Stimulated activated memory B cell treated with anti-CD40 and anti-IgM and Interleukin-4, amounts not matched to agents 10 μg/mL and 1 μg/mL and 100 μg/mL, for 72 hours (primary cell): ENCODE results near the gene ENKD1.

Experiments
- ATAC-seq: fragments of 150-1000 bp; cut with Tn5 transposase; 2 replicates; pipeline ENCODE4 v1.10.0; 2021
- H3K27ac Mint-ChIP-seq: one replicate; pipeline ENCODE4 v1.8.0; 2022; ENCODE audit warnings: mild to moderate bottlenecking, mixed read lengths
- H3K27me3 Mint-ChIP-seq: one replicate; pipeline ENCODE4 v1.8.0; 2022; ENCODE audit warnings: mixed read lengths
- H3K36me3 Mint-ChIP-seq: one replicate; pipeline ENCODE4 v1.8.0; 2022; ENCODE audit warnings: mixed read lengths
- H3K4me1 Mint-ChIP-seq: one replicate; pipeline ENCODE4 v1.8.0; 2022; ENCODE audit warnings: mixed read lengths
- H3K4me3 Mint-ChIP-seq: one replicate; pipeline ENCODE4 v1.8.0; 2022; ENCODE audit warnings: mild to moderate bottlenecking, moderate library complexity, mixed read lengths
- H3K9me3 Mint-ChIP-seq: one replicate; pipeline ENCODE4 v1.8.0; 2022; ENCODE audit warnings: mixed read lengths

ENKD1 gene

GRCh38 chr16:67628216-67628615, 38.3 kb downstream of the ENKD1 start:
- Mint-ChIP-seq H3K4me1 (no peaks in the 10 kb centered on the region), H3K27me3 (no peaks in the 10 kb centered on the region), H3K4me3 (no peak overlapping the region), H3K36me3 (peaks cover 52% of the 10 kb centered on the region), H3K9me3 (no peaks in the 10 kb centered on the region), H3K27ac (no peak overlapping the region)
- no peak for ATAC-seq

- H3K4me3 Mint-ChIP-seq = no peak overlapping the region
- ATAC-seq = no peak
- H3K27me3 Mint-ChIP-seq = no peaks in the 10 kb centered on the region
- no peaks in the 10 kb centered on the region for H3K9me3 Mint-ChIP-seq
- H3K4me1 Mint-ChIP-seq = peaks cover under 1% of the 10 kb centered on the region
- H3K27ac Mint-ChIP-seq = no peak overlapping the region
- H3K36me3 Mint-ChIP-seq = peaks cover 46% of the 10 kb centered on the region
Measured at GRCh38 chr16:67613808-67614207, 52.7 kb downstream of the ENKD1 start.
